ACC112 (cell line): ENCODE data around the gene SLC9A4.

ENCODE experiments used
- H2AFZ ChIP-seq: fragments of 200-600 bp; sonication (generic); one replicate; pipeline ENCODE4 v1.6.0; 2017; ENCODE audit warnings: antibody characterized with exemption, low read length; ENCODE audit not compliant: unreplicated experiment
- H3K27ac ChIP-seq: fragments of 200-600 bp; sonication (generic); 2 replicates; pipeline ENCODE4 v1.5.1; 2014; ENCODE audit warnings: low read depth, mild to moderate bottlenecking, antibody characterized with exemption, low read length, moderate library complexity
- H3K27me3 ChIP-seq: fragments of 200-600 bp; sonication (generic); 2 replicates; pipeline ENCODE4 v1.6.1; 2014; ENCODE audit warnings: mild to moderate bottlenecking, antibody characterized with exemption, low read length, moderate library complexity, mixed read lengths; ENCODE audit not compliant: insufficient read depth
- H3K36me3 ChIP-seq: fragments of 200-600 bp; sonication (generic); 2 replicates; pipeline ENCODE4 v1.6.1; 2016; ENCODE audit warnings: mild to moderate bottlenecking, antibody characterized with exemption, low read length, moderate library complexity, mixed read lengths; ENCODE audit not compliant: insufficient read depth
- H3K4me1 ChIP-seq: fragments of 200-600 bp; sonication (generic); one replicate; pipeline ENCODE4 v1.6.1; 2016; ENCODE audit warnings: low read length, mixed read lengths; ENCODE audit not compliant: insufficient read depth, unreplicated experiment, control insufficient read depth
- H3K4me3 ChIP-seq: fragments of 200-600 bp; sonication (generic); 2 replicates; pipeline ENCODE4 v1.5.1; 2014; ENCODE audit warnings: mild to moderate bottlenecking, low read depth, low read length
- H3K79me2 ChIP-seq: fragments of 200-600 bp; sonication (generic); one replicate; pipeline ENCODE4 v1.6.0; 2016; ENCODE audit warnings: low read length; ENCODE audit not compliant: control insufficient read depth, unreplicated experiment, insufficient read depth

Gene SLC9A4

DNA sequence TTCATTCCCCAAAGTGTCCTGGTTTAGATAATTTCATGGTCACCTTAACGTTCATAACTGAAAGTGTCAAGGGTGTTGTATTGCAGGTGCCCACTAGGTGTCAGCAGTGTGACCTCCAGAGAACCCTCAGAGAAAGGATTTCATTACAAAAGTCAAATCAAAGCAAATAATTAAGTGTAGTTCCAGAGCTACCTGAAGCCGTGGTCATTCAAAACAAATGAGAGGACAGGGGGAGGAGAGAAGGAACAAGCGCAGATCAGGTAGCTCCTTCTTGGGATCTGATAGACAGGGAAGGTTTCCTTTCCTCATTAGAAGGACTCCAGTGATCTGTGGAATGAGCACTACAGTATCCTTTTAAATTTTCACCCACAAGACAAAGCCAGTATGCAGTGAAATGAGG, at the start of gene SLC9A4:
TSS of gene SLC9A4 (plus strand) at position 207 of the 400 bp plus-strand sequence. CDS start 534 bp downstream, outside the sequence.
- H2AFZ ChIP-seq = no peak within 1 kb of the TSS
- H3K27ac ChIP-seq = no peak within 1 kb of the TSS
- H3K79me2 ChIP-seq = no peaks in the 10 kb centered on the region
- peaks cover 94% of the 10 kb centered on the region for H3K27me3 ChIP-seq
- H3K36me3 ChIP-seq = no peaks in the 10 kb centered on the region
- no peak within 1 kb of the TSS for H3K4me3 ChIP-seq
- no peaks in the 10 kb centered on the region for H3K4me1 ChIP-seq

- H3K4me1 ChIP-seq = peaks cover 4% of the 10 kb centered on the region
- H3K79me2 ChIP-seq = no peaks in the 10 kb centered on the region
- H3K36me3 ChIP-seq = no peaks in the 10 kb centered on the region
- no peak overlapping the region for H3K27ac ChIP-seq
- H2AFZ ChIP-seq = no peak overlapping the region
- H3K4me3 ChIP-seq = no peak overlapping the region
- peaks cover 49% of the 10 kb centered on the region for H3K27me3 ChIP-seq
Observed at GRCh38 chr2:102423368-102423767, 49.7 kb upstream of the SLC9A4 start.

DNA sequence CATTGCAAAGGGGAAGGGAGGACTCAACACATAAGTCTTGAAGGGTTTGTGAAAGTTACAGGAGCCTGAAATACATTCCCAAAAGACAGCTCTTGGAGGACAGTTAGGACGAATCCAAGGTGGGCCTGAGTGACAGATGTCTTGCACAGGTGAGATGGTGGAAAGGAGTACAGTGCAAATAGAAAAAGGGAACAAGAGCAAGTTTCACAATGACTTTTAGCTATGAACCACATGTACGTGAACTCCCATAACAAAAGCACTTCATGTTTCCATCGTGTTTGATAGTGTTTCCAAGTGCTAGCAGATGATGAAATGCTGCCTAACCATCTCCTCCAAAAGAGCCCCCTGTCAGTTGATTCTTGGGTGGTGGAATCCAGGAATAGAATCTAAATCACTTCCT, 48.3 kb upstream of the SLC9A4 start:
- Histone ChIP-seq H3K4me3 (no peak overlapping the region), H3K27me3 (peaks cover 46% of the 10 kb centered on the region), H3K36me3 (no peaks in the 10 kb centered on the region), H3K79me2 (no peaks in the 10 kb centered on the region), H2AFZ (no peak overlapping the region), H3K4me1 (no peaks in the 10 kb centered on the region), H3K27ac (no peak overlapping the region)

- Histone ChIP-seq H3K27ac (no peak overlapping the region), H3K4me1 (no peaks in the 10 kb centered on the region), H3K36me3 (no peaks in the 10 kb centered on the region), H2AFZ (no peak overlapping the region), H3K79me2 (no peaks in the 10 kb centered on the region), H3K4me3 (no peak overlapping the region), H3K27me3 (peaks cover 37% of the 10 kb centered on the region)
Observed at GRCh38 chr2:102425441-102426132, 47.4 kb upstream of the SLC9A4 start.

DNA sequence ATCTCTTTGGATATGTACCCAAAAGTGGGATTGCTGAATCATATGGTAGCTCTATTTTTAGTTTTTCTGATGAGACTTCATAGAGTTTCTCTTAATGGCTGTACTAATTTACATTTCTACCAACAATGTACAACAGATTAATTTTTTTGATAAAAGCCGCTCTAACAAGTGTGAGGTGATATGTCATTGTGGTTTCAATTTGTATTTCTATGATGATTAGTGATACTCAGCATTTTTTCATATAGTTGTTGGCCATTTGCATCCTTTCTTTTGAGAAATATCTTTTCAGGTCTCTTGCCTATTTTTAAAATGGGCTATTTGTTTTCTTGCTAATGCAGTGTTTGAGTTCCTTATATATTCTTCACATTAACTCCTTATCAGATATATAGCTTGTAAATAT, 45.8 kb upstream of the SLC9A4 start:
- H3K27ac ChIP-seq = no peak overlapping the region
- H3K4me3 ChIP-seq = no peak overlapping the region
- no peaks in the 10 kb centered on the region for H3K4me1 ChIP-seq
- H2AFZ ChIP-seq = no peak overlapping the region
- no peaks in the 10 kb centered on the region for H3K79me2 ChIP-seq
- no peaks in the 10 kb centered on the region for H3K36me3 ChIP-seq
- peaks cover 25% of the 10 kb centered on the region for H3K27me3 ChIP-seq

- H2AFZ ChIP-seq = no peak overlapping the region
- H3K4me1 ChIP-seq = no peaks in the 10 kb centered on the region
- H3K36me3 ChIP-seq = no peaks in the 10 kb centered on the region
- H3K79me2 ChIP-seq = no peaks in the 10 kb centered on the region
- H3K27me3 ChIP-seq = peaks cover 12% of the 10 kb centered on the region
- H3K4me3 ChIP-seq = no peak overlapping the region
- no peak overlapping the region for H3K27ac ChIP-seq
Observed at GRCh38 chr2:102428573-102428972, 44.5 kb upstream of the SLC9A4 start.

DNA sequence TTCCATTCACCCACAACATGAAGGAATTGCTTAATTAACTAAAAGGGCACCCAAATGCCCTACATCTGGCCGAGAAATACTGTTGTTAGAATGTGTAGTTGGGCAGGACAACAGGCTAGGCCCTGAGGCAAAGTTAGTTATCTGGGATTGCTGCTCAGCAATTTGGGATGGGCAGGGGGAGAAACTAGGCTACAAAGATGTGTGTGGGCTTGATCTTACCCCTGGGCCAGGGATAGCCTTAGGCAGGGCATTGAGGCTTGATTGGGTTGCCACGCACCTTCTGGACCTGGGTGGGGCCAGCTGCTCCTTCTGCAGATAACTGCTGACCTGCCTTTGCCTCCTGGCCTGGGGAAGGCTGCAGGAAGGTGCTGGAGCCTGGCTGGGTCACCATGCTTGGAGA, 40.6 kb upstream of the SLC9A4 start:
- no peak overlapping the region for H3K4me3 ChIP-seq
- no peak overlapping the region for H3K27ac ChIP-seq
- no peaks in the 10 kb centered on the region for H3K27me3 ChIP-seq
- H3K4me1 ChIP-seq = no peaks in the 10 kb centered on the region
- no peak overlapping the region for H2AFZ ChIP-seq
- H3K36me3 ChIP-seq = no peaks in the 10 kb centered on the region
- H3K79me2 ChIP-seq = no peaks in the 10 kb centered on the region

GRCh38 chr2:102433973-102434654, 38.9 kb upstream of the SLC9A4 start:
- Histone ChIP-seq H3K27ac (no peak overlapping the region), H3K36me3 (no peaks in the 10 kb centered on the region), H3K27me3 (no peaks in the 10 kb centered on the region), H2AFZ (no peak overlapping the region), H3K4me1 (no peaks in the 10 kb centered on the region), H3K4me3 (no peak overlapping the region), H3K79me2 (no peaks in the 10 kb centered on the region)

DNA sequence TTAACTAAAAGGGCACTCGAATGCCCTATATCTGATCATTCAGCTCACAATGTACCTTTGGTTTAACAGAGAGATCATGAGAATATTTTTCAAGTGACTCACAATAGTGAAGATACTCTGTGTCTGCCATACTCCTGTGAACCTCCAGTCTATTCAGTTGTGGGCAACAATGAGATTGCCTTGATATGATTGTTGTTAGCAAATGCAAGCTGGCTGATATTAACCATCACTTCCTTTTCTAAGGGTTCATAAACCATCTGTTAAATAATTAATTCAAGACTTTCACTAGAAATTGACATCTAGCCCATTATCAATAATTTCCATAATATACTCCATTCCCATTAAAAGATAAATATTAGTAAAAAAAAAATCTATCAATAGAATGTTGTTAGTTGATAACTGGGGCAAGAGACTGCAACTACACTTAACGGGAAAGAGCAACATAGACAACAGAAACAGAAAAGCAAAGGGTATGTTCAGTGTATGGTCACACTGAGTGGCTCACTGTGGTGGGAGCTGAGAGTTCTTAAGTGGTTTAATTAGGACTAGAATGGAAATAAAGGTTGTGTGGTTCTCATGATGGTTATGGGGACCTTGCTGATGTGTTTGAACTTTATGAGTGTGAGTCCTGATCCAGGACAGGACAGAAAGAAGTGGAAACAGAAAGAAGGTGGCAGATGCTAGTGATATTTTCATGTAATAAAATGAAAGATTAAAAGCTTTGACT, 38.2 kb upstream of the SLC9A4 start:
- Histone ChIP-seq H3K4me1 (no peaks in the 10 kb centered on the region), H3K27ac (no peak overlapping the region), H3K36me3 (no peaks in the 10 kb centered on the region), H3K27me3 (no peaks in the 10 kb centered on the region), H3K79me2 (no peaks in the 10 kb centered on the region), H3K4me3 (no peak overlapping the region), H2AFZ (no peak overlapping the region)

GRCh38 chr2:102435741-102436140, 37.3 kb upstream of the SLC9A4 start:
- H3K4me3 ChIP-seq = no peak overlapping the region
- no peak overlapping the region for H2AFZ ChIP-seq
- H3K27ac ChIP-seq = no peak overlapping the region
- H3K4me1 ChIP-seq = no peaks in the 10 kb centered on the region
- H3K79me2 ChIP-seq = no peaks in the 10 kb centered on the region
- no peaks in the 10 kb centered on the region for H3K36me3 ChIP-seq
- no peaks in the 10 kb centered on the region for H3K27me3 ChIP-seq
